H9 (cell line): ENCODE measurements around the gene ERC2. TPM values are rescaled to one million over a fixed set of nuclear protein-coding genes. Genes with fewer than 3 reads are reported as not detected.
"Not testable (repeated sequence)": the region's sequence is repeated elsewhere in the genome, so short reads cannot be mapped to it uniquely, and the experiment has no call there.

Experiments
- DNase-seq: peaks from one replicate; pipeline ENCODE4 v3.0.0-alpha.2; 2017
- H2AFZ ChIP-seq: one replicate; pipeline ENCODE4 v1.6.1; 2013; ENCODE audit warnings: mild to moderate bottlenecking, low read length, control low read depth, moderate library complexity
- H2AK5ac ChIP-seq: 2 replicates; pipeline ENCODE4 v1.6.1; 2013; ENCODE audit warnings: low read length, control low read depth, mixed read lengths; ENCODE audit not compliant: insufficient read length
- H2BK120ac ChIP-seq: one replicate; pipeline ENCODE4 v1.6.1; 2013; ENCODE audit warnings: low read depth, mild to moderate bottlenecking, low read length, control low read depth, inconsistent platforms; ENCODE audit not compliant: poor library complexity, severe bottlenecking
- H2BK12ac ChIP-seq: 2 replicates; pipeline ENCODE4 v1.6.1; 2013; ENCODE audit warnings: low read length, control low read depth, mixed read lengths, low read depth; ENCODE audit not compliant: insufficient read length
- H2BK15ac ChIP-seq: 2 replicates; pipeline ENCODE4 v1.6.1; 2013; ENCODE audit warnings: low read depth, low read length, control low read depth
- H2BK20ac ChIP-seq: one replicate; pipeline ENCODE4 v1.6.1; 2013; ENCODE audit warnings: low read depth, mild to moderate bottlenecking, low read length, control low read depth, inconsistent platforms; ENCODE audit not compliant: poor library complexity, severe bottlenecking
- H2BK5ac ChIP-seq: 2 replicates; pipeline ENCODE4 v1.6.1; 2013; ENCODE audit warnings: low read length, control low read depth, mixed read lengths; ENCODE audit not compliant: insufficient read length
- H3K14ac ChIP-seq: 2 replicates; pipeline ENCODE4 v1.6.1; 2013; ENCODE audit warnings: low read length, control low read depth; ENCODE audit not compliant: insufficient read depth
- H3K18ac ChIP-seq: 2 replicates; pipeline ENCODE4 v1.6.1; 2013; ENCODE audit warnings: low read depth, mild to moderate bottlenecking, mixed read lengths, low read length, control low read depth; ENCODE audit not compliant: insufficient read length
- H3K23ac ChIP-seq: 2 replicates; pipeline ENCODE4 v1.6.1; 2013; ENCODE audit warnings: low read length, control low read depth, mixed read lengths, low read depth; ENCODE audit not compliant: insufficient read length
- H3K23me2 ChIP-seq: 2 replicates; pipeline ENCODE4 v1.6.1; 2013; ENCODE audit warnings: low read depth, mild to moderate bottlenecking, mixed read lengths, low read length, control low read depth; ENCODE audit not compliant: insufficient read length, poor library complexity, severe bottlenecking
- H3K27ac ChIP-seq: 2 replicates; pipeline ENCODE4 v1.5.1; 2013; ENCODE audit warnings: low read length, control low read depth, mixed read lengths, low read depth; ENCODE audit not compliant: insufficient read length
- H3K27me3 ChIP-seq: 2 replicates; pipeline ENCODE4 v1.6.1; 2013; ENCODE audit warnings: low read length, control low read depth, inconsistent platforms; ENCODE audit not compliant: insufficient read depth
- H3K4ac ChIP-seq: 2 replicates; pipeline ENCODE4 v1.6.1; 2013; ENCODE audit warnings: low read depth, mild to moderate bottlenecking, control low read depth, inconsistent platforms, low read length, moderate library complexity
- H3K4me1 ChIP-seq: 2 replicates; pipeline ENCODE4 v1.6.1; 2013; ENCODE audit warnings: low read length, control low read depth, inconsistent platforms; ENCODE audit not compliant: insufficient read depth
- H3K4me2 ChIP-seq: 2 replicates; pipeline ENCODE4 v1.6.1; 2013; ENCODE audit warnings: low read length, control low read depth, mixed read lengths; ENCODE audit not compliant: insufficient read length, insufficient read depth
- H3K56ac ChIP-seq: 2 replicates; pipeline ENCODE4 v1.6.1; 2013; ENCODE audit warnings: low read depth, mild to moderate bottlenecking, mixed read lengths, low read length, control low read depth; ENCODE audit not compliant: insufficient read length
- H3K79me1 ChIP-seq: 2 replicates; pipeline ENCODE4 v1.6.1; 2013; ENCODE audit warnings: low read depth, mild to moderate bottlenecking, moderate library complexity, low read length, control low read depth, inconsistent platforms; ENCODE audit not compliant: insufficient read depth, poor library complexity, severe bottlenecking
- H3K79me2 ChIP-seq: 2 replicates; pipeline ENCODE4 v1.6.1; 2013; ENCODE audit warnings: low read length, control low read depth, inconsistent platforms; ENCODE audit not compliant: insufficient read depth
- H3K9ac ChIP-seq: 2 replicates; pipeline ENCODE4 v1.6.1; 2013; ENCODE audit warnings: low read length, control low read depth, mixed read lengths; ENCODE audit not compliant: insufficient read length; ENCODE audit errors: extremely low read depth
- H3K9me3 ChIP-seq: one replicate; pipeline ENCODE4 v1.6.1; 2013; ENCODE audit warnings: low read depth, low read length, inconsistent platforms; ENCODE audit not compliant: control insufficient read depth
- H3T11ph ChIP-seq: one replicate; pipeline ENCODE4 v1.6.1; 2013; ENCODE audit warnings: mild to moderate bottlenecking, low read length, control low read depth, inconsistent platforms
- H4K20me1 ChIP-seq: one replicate; pipeline ENCODE4 v1.6.1; 2013; ENCODE audit not compliant: control insufficient read depth, insufficient read length, insufficient read depth
- H4K5ac ChIP-seq: 2 replicates; pipeline ENCODE4 v1.6.1; 2013; ENCODE audit warnings: low read depth, mild to moderate bottlenecking, mixed read lengths, low read length, control low read depth; ENCODE audit not compliant: insufficient read length
- H4K8ac ChIP-seq: replicated peaks from 2 replicates; pipeline ENCODE4 v1.6.1; 2013; ENCODE audit warnings: low read length, control low read depth, mixed read lengths, low read depth; ENCODE audit not compliant: insufficient read length
- H4K91ac ChIP-seq: 2 replicates; pipeline ENCODE4 v1.6.1; 2013; ENCODE audit warnings: low read depth, mild to moderate bottlenecking, moderate library complexity, mixed read lengths, low read length, control low read depth; ENCODE audit not compliant: insufficient read length
- H3K27ac Mint-ChIP-seq, 3 experiments: 2 replicates in 2 of 3; 3 replicates in 1 of 3; pipeline ENCODE4 v1.8.0; 2020 to 2021; ENCODE audit warnings: mixed read lengths in 3 of 3, mild to moderate bottlenecking in 1 of 3, moderate library complexity in 1 of 3
- H3K27me3 Mint-ChIP-seq: 2 replicates; pipeline ENCODE4 v1.8.0; 2021; ENCODE audit warnings: low read depth, mild to moderate bottlenecking, moderate library complexity, mixed read lengths
- H3K36me3 Mint-ChIP-seq, 3 experiments: 2 replicates in 2 of 3; 3 replicates in 1 of 3; pipeline ENCODE4 v1.8.0; 2020 to 2021; ENCODE audit warnings: low read depth in 3 of 3, mixed read lengths in 3 of 3; ENCODE audit not compliant: insufficient read depth in 1 of 3
- H3K4me1 Mint-ChIP-seq, 2 experiments: 2 replicates each; pipeline ENCODE4 v1.8.0; 2020; ENCODE audit warnings: mixed read lengths in 2 of 2
- H3K4me3 Mint-ChIP-seq, 2 experiments: 2 replicates in 1 of 2; 3 replicates in 1 of 2; pipeline ENCODE4 v1.8.0; 2020 to 2021; ENCODE audit warnings: mild to moderate bottlenecking in 2 of 2, mixed read lengths in 2 of 2, moderate library complexity in 1 of 2
- H3K9me3 Mint-ChIP-seq, 2 experiments: 2 replicates in 1 of 2; 3 replicates in 1 of 2; pipeline ENCODE4 v1.8.0; 2020; ENCODE audit warnings: mild to moderate bottlenecking in 2 of 2, mixed read lengths in 2 of 2, moderate library complexity in 1 of 2
- CTCF ChIP-seq: fragments of 200-600 bp; sonication (generic); conservative IDR thresholded peaks from 3 replicates; pipeline ENCODE4 v1.8.0; 2021; ENCODE audit warnings: antibody characterized with exemption, mild to moderate bottlenecking
- WGBS: extraction: QIAGEN DNeasy Blood & Tissue Kit; methylation state at CpG from one replicate; pipeline ENCODE4 v1.1.7; 2013; ENCODE audit warnings: missing lambda C conversion rate, low lambda C conversion rate, mixed read lengths; ENCODE audit not compliant: insufficient read length; ENCODE audit errors: extremely low coverage; 5-methylcytosine and 5-hydroxymethylcytosine counted together
- total RNA-seq: library from RNA; stranded (reverse); gene quantifications from 2 replicates; pipeline ENCODE4 v1.2.1, GENCODE V29; 2021

The ERC2 gene
- total RNA-seq, 1 experiment from 2014 or later, result 15.4 TPM

DNA sequence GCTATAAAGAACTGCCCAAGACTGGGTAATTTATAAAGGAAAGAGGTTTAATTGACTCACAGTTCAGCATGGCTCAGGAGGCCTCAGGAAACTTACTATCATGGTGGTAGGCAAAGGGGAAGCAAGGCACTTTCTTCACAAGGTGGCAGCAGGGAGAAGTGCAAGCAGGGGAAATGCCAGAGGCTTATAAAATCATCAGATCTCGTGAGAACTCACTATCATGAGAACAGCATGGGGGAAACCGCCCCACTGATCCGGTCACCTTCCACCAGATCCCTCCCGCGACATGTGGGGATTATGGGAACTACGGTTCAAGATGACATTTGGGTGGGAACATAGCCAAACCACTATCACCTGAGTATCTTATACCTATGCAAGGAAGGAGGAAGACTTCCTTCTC, 963.2 kb downstream of the ERC2 start:
- H3K4me2 ChIP-seq, H3K9me3 Mint-ChIP-seq, H4K8ac ChIP-seq, H3K4me1 Mint-ChIP-seq, H3K9ac ChIP-seq, H4K5ac ChIP-seq, H3K27ac ChIP-seq, H3K27me3 Mint-ChIP-seq, H3K18ac ChIP-seq, H3K79me2 ChIP-seq, H3K27me3 ChIP-seq, H3T11ph ChIP-seq, H3K4me1 ChIP-seq, H2BK12ac ChIP-seq, H3K14ac ChIP-seq, H3K23me2 ChIP-seq, H3K4ac ChIP-seq, H2BK20ac ChIP-seq, H2BK15ac ChIP-seq, H3K79me1 ChIP-seq, H3K4me3 Mint-ChIP-seq, H3K9me3 ChIP-seq, H2BK120ac ChIP-seq, H4K91ac ChIP-seq, H2BK5ac ChIP-seq, H2AK5ac ChIP-seq, H3K56ac ChIP-seq, H3K36me3 Mint-ChIP-seq, H4K20me1 ChIP-seq, H2AFZ ChIP-seq, H3K23ac ChIP-seq: not testable (repeated sequence)
- peak; percentile 73 for TF ChIP-seq CTCF
- DNase-seq, result peak; percentile 69
- H3K27ac Mint-ChIP-seq, result peak overlapping the region in 1 of 3 experiments; percentile 21; a peak in 1 of 7 replicates
- no CpG with 5 or more reads among the region's 6 CpGs for WGBS
